DOHH2 (cell line): Measurements from ENCODE around the gene HPS5.
"Not testable (repeated sequence)": the region's sequence is repeated elsewhere in the genome, so short reads cannot be mapped to it uniquely, and the experiment has no call there.

ENCODE experiments used
- H3F3A ChIP-seq: fragments of 200-600 bp; sonication (generic), shearing (Covaris generic); 2 replicates; pipeline ENCODE4 v1.6.0; 2016; ENCODE audit warnings: antibody characterized with exemption, mild to moderate bottlenecking; ENCODE audit not compliant: control insufficient read depth, insufficient read depth
- H3K27ac ChIP-seq: fragments of 200-600 bp; sonication (generic); 2 replicates; pipeline ENCODE4 v1.5.1; 2014; ENCODE audit warnings: low read depth, mild to moderate bottlenecking, low read length, moderate library complexity
- H3K27me3 ChIP-seq: fragments of 200-600 bp; sonication (generic); 2 replicates; pipeline ENCODE4 v1.6.1; 2014; ENCODE audit warnings: mild to moderate bottlenecking, low read length, mixed read lengths; ENCODE audit not compliant: control insufficient read depth
- H3K36me3 ChIP-seq: fragments of 200-600 bp; sonication (generic); 2 replicates; pipeline ENCODE4 v1.6.1; 2014; ENCODE audit warnings: mild to moderate bottlenecking, low read length, moderate library complexity, mixed read lengths; ENCODE audit not compliant: control insufficient read depth
- H3K4me1 ChIP-seq: fragments of 200-600 bp; sonication (generic); 2 replicates; pipeline ENCODE4 v1.6.1; 2014; ENCODE audit warnings: mild to moderate bottlenecking, low read length, mixed read lengths; ENCODE audit not compliant: control insufficient read depth
- H3K4me2 ChIP-seq: fragments of 200-600 bp; sonication (generic); 2 replicates; pipeline ENCODE4 v1.6.0; 2014; ENCODE audit warnings: mild to moderate bottlenecking, low read length, moderate library complexity
- H3K4me3 ChIP-seq: fragments of 200-600 bp; sonication (generic); 2 replicates; pipeline ENCODE4 v1.5.1; 2014; ENCODE audit warnings: mild to moderate bottlenecking, low read length, mixed read lengths
- H3K79me2 ChIP-seq: fragments of 200-600 bp; sonication (generic); 2 replicates; pipeline ENCODE4 v1.6.1; 2014; ENCODE audit warnings: mild to moderate bottlenecking, low read length, mixed read lengths; ENCODE audit not compliant: control insufficient read depth
- H3K9me2 ChIP-seq: fragments of 200-600 bp; sonication (generic); replicated peaks from 2 replicates; pipeline ENCODE4 v1.6.1; 2014; ENCODE audit warnings: mild to moderate bottlenecking, low read length, mixed read lengths; ENCODE audit not compliant: control insufficient read depth
- H3K9me3 ChIP-seq: fragments of 200-600 bp; sonication (generic); 2 replicates; pipeline ENCODE4 v1.6.1; 2014; ENCODE audit warnings: antibody characterized with exemption, low read length, mixed read lengths; ENCODE audit not compliant: control insufficient read depth, insufficient read depth
- H4K20me1 ChIP-seq: fragments of 200-600 bp; sonication (generic); 2 replicates; pipeline ENCODE4 v1.6.0; 2014; ENCODE audit warnings: low read depth, mild to moderate bottlenecking, antibody characterized with exemption, low read length, moderate library complexity; ENCODE audit not compliant: control insufficient read depth, insufficient read depth
- EZH2phosphoT487 ChIP-seq: fragments of 200-600 bp; sonication (generic); IDR thresholded peaks from 2 replicates; pipeline ENCODE4 v1.6.1; 2017; ENCODE audit warnings: borderline replicate concordance, mild to moderate bottlenecking, antibody characterized with exemption, low read length, moderate library complexity, mixed read lengths
- TF ChIP-seq, protein P1 (sequence below): fragments of 200-600 bp; sonication (generic); IDR thresholded peaks from one replicate; pipeline ENCODE4 v1.5.1; 2014; ENCODE audit warnings: antibody characterized with exemption, mild to moderate bottlenecking, low read depth, low read length; ENCODE audit not compliant: poor library complexity, severe bottlenecking

HPS5 gene

DNA sequence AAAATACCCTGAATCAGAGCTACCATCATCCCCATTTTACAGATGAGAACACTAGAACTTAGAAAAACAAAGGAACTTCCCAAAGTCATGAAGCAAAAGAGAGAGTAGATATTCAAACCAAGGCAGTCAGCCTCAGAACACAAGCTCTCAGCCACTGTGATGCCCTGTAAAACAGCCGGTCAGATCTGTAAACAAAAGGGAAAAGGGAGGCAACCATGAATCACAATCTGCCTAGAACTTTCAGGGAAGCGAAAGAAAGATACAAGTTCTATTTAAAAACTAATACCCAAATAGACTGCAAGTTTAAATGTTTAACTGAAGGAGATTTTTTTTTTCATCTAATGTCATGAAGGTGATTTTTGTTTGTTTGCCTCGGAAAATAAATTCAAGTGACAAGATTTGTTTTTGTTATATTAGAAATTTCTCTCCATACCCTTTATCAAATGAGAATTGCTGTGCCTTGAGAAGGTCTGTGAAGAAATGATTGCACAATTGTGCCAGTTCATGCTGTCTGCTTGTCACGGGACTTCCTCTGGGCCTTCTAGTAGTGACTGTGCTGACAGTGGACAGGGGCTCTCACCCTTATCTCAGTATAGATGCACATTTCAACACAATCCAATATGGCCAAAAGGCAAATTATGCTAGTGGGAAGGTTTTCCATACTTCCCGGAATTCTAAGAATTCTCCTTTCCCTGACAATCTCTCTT, 44.2 kb downstream of the HPS5 start:
- H3K36me3 ChIP-seq: peaks cover 34% of the 10 kb centered on the region
- no peaks in the 10 kb centered on the region for H3K9me2 ChIP-seq
- H3K4me3 ChIP-seq: no peak overlapping the region
- no peaks in the 10 kb centered on the region for H3K27me3 ChIP-seq
- no peak for TF ChIP-seq EZH2phosphoT487
- TF ChIP-seq, protein P1, sequence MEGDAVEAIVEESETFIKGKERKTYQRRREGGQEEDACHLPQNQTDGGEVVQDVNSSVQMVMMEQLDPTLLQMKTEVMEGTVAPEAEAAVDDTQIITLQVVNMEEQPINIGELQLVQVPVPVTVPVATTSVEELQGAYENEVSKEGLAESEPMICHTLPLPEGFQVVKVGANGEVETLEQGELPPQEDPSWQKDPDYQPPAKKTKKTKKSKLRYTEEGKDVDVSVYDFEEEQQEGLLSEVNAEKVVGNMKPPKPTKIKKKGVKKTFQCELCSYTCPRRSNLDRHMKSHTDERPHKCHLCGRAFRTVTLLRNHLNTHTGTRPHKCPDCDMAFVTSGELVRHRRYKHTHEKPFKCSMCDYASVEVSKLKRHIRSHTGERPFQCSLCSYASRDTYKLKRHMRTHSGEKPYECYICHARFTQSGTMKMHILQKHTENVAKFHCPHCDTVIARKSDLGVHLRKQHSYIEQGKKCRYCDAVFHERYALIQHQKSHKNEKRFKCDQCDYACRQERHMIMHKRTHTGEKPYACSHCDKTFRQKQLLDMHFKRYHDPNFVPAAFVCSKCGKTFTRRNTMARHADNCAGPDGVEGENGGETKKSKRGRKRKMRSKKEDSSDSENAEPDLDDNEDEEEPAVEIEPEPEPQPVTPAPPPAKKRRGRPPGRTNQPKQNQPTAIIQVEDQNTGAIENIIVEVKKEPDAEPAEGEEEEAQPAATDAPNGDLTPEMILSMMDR: no peak
- no peaks in the 10 kb centered on the region for H4K20me1 ChIP-seq
- no peak overlapping the region for H3K27ac ChIP-seq
- no peaks in the 10 kb centered on the region for H3F3A ChIP-seq
- H3K4me2 ChIP-seq: no peak overlapping the region
- H3K79me2 ChIP-seq: no peaks in the 10 kb centered on the region
- H3K9me3 ChIP-seq: no peaks in the 10 kb centered on the region
- H3K4me1 ChIP-seq: peaks cover 9% of the 10 kb centered on the region

DNA sequence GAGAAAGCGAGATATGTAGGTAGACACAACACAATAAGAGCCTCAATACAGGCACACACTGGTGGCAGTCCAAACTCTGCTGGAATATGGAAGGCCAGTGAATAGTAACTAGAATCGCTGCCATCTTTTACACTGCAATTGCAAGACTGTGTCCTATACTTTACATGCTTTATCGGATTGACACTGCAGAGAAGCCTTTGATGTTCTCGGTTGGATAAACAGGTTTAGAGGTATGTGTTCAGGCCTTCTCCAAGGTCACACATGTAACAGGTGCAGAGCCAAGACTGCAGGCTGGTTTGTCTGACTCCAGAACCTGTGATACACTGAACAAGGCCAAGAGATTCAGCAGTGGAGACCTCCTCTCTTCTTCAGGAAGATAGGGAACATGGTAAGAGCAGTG, 50.7 kb downstream of the HPS5 start:
- H3F3A ChIP-seq: no peaks in the 10 kb centered on the region
- no peaks in the 10 kb centered on the region for H3K79me2 ChIP-seq
- no peaks in the 10 kb centered on the region for H3K9me3 ChIP-seq
- H4K20me1 ChIP-seq: no peaks in the 10 kb centered on the region
- no peaks in the 10 kb centered on the region for H3K36me3 ChIP-seq
- no peaks in the 10 kb centered on the region for H3K9me2 ChIP-seq
- no peak overlapping the region for H3K4me3 ChIP-seq
- TF ChIP-seq EZH2phosphoT487: no peak
- TF ChIP-seq, protein P1: no peak
- H3K27me3 ChIP-seq: no peaks in the 10 kb centered on the region
- H3K4me2 ChIP-seq: no peak overlapping the region
- no peak overlapping the region for H3K27ac ChIP-seq
- H3K4me1 ChIP-seq: no peaks in the 10 kb centered on the region

DNA sequence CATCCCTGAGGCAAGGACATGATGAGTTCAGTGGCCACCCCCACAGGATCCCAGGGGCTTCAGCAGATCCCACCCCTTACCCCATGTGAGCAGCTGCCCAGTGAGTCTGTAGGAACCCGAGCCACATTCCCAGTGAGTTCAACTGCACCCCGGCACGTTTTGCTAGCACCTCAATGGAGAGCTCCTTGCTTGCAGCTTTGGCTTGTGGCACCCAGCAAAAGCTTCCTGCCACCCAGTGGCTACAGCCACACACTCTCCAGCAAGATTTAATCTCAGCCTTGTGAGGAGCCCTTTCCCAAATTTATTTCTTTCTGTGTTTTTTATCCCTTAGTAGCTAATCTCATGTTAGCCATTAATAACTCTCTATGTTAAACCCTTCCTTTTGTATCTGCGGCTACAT, 51.8 kb downstream of the HPS5 start:
- H3K9me2 ChIP-seq: no peaks in the 10 kb centered on the region
- no peaks in the 10 kb centered on the region for H3K4me1 ChIP-seq
- H3K27ac ChIP-seq: no peak overlapping the region
- H3K79me2 ChIP-seq: no peaks in the 10 kb centered on the region
- H3K27me3 ChIP-seq: peaks cover 9% of the 10 kb centered on the region
- H3K36me3 ChIP-seq: no peaks in the 10 kb centered on the region
- H3K9me3 ChIP-seq: no peaks in the 10 kb centered on the region
- no peaks in the 10 kb centered on the region for H3F3A ChIP-seq
- no peak for TF ChIP-seq EZH2phosphoT487
- TF ChIP-seq, protein P1: no peak
- H4K20me1 ChIP-seq: no peaks in the 10 kb centered on the region
- H3K4me3 ChIP-seq: no peak overlapping the region
- H3K4me2 ChIP-seq: no peak overlapping the region

DNA sequence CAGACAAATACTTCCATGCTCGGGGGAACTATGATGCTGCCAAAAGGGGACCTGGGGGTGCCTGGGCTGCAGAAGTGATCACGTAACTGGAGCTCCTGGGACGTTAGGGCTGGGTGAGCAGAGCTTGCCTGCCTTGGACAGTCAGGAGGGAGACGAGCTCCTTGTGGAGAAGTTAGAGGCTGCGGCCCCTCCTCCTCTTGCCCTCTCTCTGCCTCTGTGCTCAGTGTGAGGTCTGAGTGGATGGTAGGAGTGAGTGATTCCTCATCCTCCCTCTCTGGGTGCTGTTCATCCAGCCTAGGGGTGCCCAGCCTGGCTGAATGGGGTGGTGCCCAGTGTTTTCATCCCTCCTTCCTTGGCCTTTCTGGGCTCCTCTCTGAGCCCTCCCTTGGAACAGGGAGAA, 52.7 kb downstream of the HPS5 start:
- H3K27me3 ChIP-seq, H3K4me3 ChIP-seq, H4K20me1 ChIP-seq, H3K9me3 ChIP-seq, H3K4me1 ChIP-seq, H3K27ac ChIP-seq, H3F3A ChIP-seq, H3K36me3 ChIP-seq, H3K9me2 ChIP-seq, H3K4me2 ChIP-seq, H3K79me2 ChIP-seq: not testable (repeated sequence)

DNA sequence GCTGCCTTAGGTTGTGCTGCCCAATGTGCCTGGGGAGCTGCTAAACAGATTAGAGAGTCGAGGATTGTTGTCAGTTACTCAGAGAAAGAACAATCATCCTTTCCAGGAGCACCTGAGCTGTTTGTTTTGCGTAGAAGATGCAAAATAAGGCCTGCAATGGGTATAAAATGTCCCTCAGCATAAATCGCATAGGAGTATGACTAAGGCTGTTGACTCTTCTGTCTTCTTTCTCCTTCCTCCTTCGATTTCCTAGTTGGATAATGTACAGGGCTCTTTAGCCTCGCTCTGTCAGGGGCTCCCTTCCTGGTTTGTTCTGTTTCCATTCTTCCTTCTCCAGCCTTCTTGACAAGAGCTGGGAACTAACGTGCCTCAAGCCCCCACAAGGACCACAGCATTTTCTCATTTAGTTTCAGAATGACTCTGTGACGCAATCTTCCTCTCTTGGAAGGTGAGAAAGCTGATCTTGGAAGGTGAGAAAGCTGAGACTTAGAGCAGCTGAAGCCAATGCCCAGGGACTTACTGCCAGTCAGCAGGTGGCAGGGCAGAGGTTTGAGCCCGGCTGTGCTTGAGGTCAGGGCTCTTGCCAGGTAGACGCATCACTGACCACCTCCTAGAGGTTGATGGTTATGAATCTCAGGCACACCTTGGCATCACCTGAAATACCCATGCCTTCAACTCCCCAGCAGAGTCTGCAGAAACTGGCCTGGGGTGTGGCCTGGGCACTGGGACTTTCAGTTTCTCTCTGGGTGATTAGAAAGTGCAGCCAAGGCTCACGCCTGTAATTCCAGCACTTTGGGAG, 54.4 kb downstream of the HPS5 start:
- not testable (repeated sequence) for H3K4me3 ChIP-seq, H3K9me2 ChIP-seq, H3K36me3 ChIP-seq, H3K9me3 ChIP-seq, H3K4me1 ChIP-seq, H3K4me2 ChIP-seq, H4K20me1 ChIP-seq, H3K79me2 ChIP-seq, H3K27ac ChIP-seq, H3F3A ChIP-seq
- H3K27me3 ChIP-seq: peaks cover 17% of the 10 kb centered on the region
